Measurements from ENCODE around the gene PPIA.

Gene PPIA

GRCh38 chr7:44791278-44792219, 4.9 kb upstream of the PPIA start:
- TF ChIP-seq GATA3 (IDR thresholded peaks at IDR 0.05; ENCODE audit: low read depth, low read length) (no peak), GATA2 (IDR thresholded peaks at IDR 0.05; ENCODE audit: low read depth, low read length) (no peak)

GRCh38 chr7:44793919-44794318, 2.6 kb upstream of the PPIA start:
- TF ChIP-seq GATA3 (IDR thresholded peaks at IDR 0.05; ENCODE audit: low read depth, low read length), result no peak
- TF ChIP-seq GATA2 (IDR thresholded peaks at IDR 0.05; ENCODE audit: low read depth, low read length), result no peak

- no peak for TF ChIP-seq GATA2 (IDR thresholded peaks at IDR 0.05; ENCODE audit: low read depth, low read length)
- no peak for TF ChIP-seq GATA3 (IDR thresholded peaks at IDR 0.05; ENCODE audit: low read depth, low read length)
Measured at GRCh38 chr7:44794331-44794730, 2.1 kb upstream of the PPIA start.

GRCh38 chr7:44796034-44796503, 412 bp upstream of the PPIA start:
- TF ChIP-seq GATA3 (IDR thresholded peaks at IDR 0.05; ENCODE audit: low read depth, low read length), result no peak
- TF ChIP-seq GATA2 (IDR thresholded peaks at IDR 0.05; ENCODE audit: low read depth, low read length), result no peak

GRCh38 chr7:44797329-44798258, 1.1 kb downstream of the PPIA start:
- no peak for TF ChIP-seq GATA3 (IDR thresholded peaks at IDR 0.05; ENCODE audit: low read depth, low read length)
- TF ChIP-seq GATA2 (IDR thresholded peaks at IDR 0.05; ENCODE audit: low read depth, low read length), result no peak

- no peak for TF ChIP-seq GATA3 (IDR thresholded peaks at IDR 0.05; ENCODE audit: low read depth, low read length)
- TF ChIP-seq GATA2 (IDR thresholded peaks at IDR 0.05; ENCODE audit: low read depth, low read length), result no peak
Measured at GRCh38 chr7:44798649-44799305, 2.3 kb downstream of the PPIA start.

GRCh38 chr7:44799939-44800338, 3.5 kb downstream of the PPIA start:
- TF ChIP-seq GATA3 (IDR thresholded peaks at IDR 0.05; ENCODE audit: low read depth, low read length) (no peak), GATA2 (IDR thresholded peaks at IDR 0.05; ENCODE audit: low read depth, low read length) (no peak)

GRCh38 chr7:44801890-44802289, 5.4 kb downstream of the PPIA start:
- TF ChIP-seq GATA3 (IDR thresholded peaks at IDR 0.05; ENCODE audit: low read depth, low read length), result no peak
- TF ChIP-seq GATA2 (IDR thresholded peaks at IDR 0.05; ENCODE audit: low read depth, low read length), result no peak

GRCh38 chr7:44802418-44803025, 6.0 kb downstream of the PPIA start:
- TF ChIP-seq GATA3 (IDR thresholded peaks at IDR 0.05; ENCODE audit: low read depth, low read length) (no peak), GATA2 (IDR thresholded peaks at IDR 0.05; ENCODE audit: low read depth, low read length) (no peak)

- TF ChIP-seq GATA3 (IDR thresholded peaks at IDR 0.05; ENCODE audit: low read depth, low read length) (no peak), GATA2 (IDR thresholded peaks at IDR 0.05; ENCODE audit: low read depth, low read length) (no peak)
Measured at GRCh38 chr7:44805950-44806349, 9.5 kb downstream of the PPIA start.

GRCh38 chr7:44808914-44809393, 12.5 kb downstream of the PPIA start:
- no peak for TF ChIP-seq GATA3 (IDR thresholded peaks at IDR 0.05; ENCODE audit: low read depth, low read length)
- TF ChIP-seq GATA2 (IDR thresholded peaks at IDR 0.05; ENCODE audit: low read depth, low read length), result no peak

GRCh38 chr7:44811093-44811492, 14.6 kb downstream of the PPIA start:
- TF ChIP-seq GATA3 (IDR thresholded peaks at IDR 0.05; ENCODE audit: low read depth, low read length) (no peak), GATA2 (IDR thresholded peaks at IDR 0.05; ENCODE audit: low read depth, low read length) (no peak)

GRCh38 chr7:44811571-44811970, 15.1 kb downstream of the PPIA start:
- no peak for TF ChIP-seq GATA2 (IDR thresholded peaks at IDR 0.05; ENCODE audit: low read depth, low read length)
- no peak for TF ChIP-seq GATA3 (IDR thresholded peaks at IDR 0.05; ENCODE audit: low read depth, low read length)
